ENCODE measurements around the gene ELL2. TPM values are rescaled to one million over a fixed set of nuclear protein-coding genes. Genes with fewer than 3 reads are reported as not detected.

ELL2 gene
- total RNA-seq, 1 experiment from 2014 or later, result 24.4 TPM

DNA sequence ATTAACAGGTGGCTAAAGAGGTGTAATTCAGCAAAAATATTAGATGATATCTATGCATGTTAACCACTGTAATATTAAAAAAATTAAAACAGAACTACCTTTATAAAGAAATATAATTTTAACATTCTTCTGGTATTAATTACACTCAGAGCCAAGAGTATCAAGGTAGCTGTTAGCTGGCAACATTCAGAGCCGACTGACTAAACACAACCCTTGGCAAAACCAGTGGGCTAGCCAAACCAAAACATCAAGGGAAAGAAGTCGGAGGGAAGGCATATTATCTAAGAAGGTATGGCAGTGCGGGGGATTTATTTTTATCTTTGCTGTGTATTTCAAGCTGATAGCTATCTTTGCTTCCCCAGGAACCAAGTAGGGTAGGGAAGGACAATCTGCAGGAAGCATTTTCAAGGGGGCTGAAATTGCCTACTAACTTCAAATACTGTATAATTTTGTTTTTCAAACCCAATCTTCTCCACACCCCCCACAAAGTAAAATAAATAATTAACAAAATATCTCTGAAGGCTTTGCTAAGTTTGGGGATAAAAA lies 24.0 kb downstream of the ELL2 start (continued):
- TF ChIP-seq, protein P1, sequence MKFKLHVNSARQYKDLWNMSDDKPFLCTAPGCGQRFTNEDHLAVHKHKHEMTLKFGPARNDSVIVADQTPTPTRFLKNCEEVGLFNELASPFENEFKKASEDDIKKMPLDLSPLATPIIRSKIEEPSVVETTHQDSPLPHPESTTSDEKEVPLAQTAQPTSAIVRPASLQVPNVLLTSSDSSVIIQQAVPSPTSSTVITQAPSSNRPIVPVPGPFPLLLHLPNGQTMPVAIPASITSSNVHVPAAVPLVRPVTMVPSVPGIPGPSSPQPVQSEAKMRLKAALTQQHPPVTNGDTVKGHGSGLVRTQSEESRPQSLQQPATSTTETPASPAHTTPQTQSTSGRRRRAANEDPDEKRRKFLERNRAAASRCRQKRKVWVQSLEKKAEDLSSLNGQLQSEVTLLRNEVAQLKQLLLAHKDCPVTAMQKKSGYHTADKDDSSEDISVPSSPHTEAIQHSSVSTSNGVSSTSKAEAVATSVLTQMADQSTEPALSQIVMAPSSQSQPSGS (CRISPR knock-in tag; IDR thresholded peaks at IDR 0.05; ENCODE audit: borderline replicate concordance, low read depth), result no peak
- TF ChIP-seq ZBTB43 (CRISPR knock-in tag; IDR thresholded peaks at IDR 0.05) (no peak), SP1 (CRISPR knock-in tag; conservative IDR thresholded peaks at IDR 0.05) (no peak), FOXK1 (CRISPR knock-in tag; IDR thresholded peaks at IDR 0.05) (no peak), NR1H2 (CRISPR knock-in tag; IDR thresholded peaks at IDR 0.05) (no peak), IRF1 (CRISPR knock-in tag; IDR thresholded peaks at IDR 0.05) (no peak), ESRRA (CRISPR knock-in tag; IDR thresholded peaks at IDR 0.05; ENCODE audit: borderline replicate concordance) (no peak), USF1 (CRISPR knock-in tag; IDR thresholded peaks at IDR 0.05) (no peak)
- TF ChIP-seq, protein P2, sequence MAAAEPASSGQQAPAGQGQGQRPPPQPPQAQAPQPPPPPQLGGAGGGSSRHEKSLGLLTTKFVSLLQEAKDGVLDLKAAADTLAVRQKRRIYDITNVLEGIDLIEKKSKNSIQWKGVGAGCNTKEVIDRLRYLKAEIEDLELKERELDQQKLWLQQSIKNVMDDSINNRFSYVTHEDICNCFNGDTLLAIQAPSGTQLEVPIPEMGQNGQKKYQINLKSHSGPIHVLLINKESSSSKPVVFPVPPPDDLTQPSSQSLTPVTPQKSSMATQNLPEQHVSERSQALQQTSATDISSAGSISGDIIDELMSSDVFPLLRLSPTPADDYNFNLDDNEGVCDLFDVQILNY (CRISPR knock-in tag; IDR thresholded peaks at IDR 0.05), result no peak

DNA sequence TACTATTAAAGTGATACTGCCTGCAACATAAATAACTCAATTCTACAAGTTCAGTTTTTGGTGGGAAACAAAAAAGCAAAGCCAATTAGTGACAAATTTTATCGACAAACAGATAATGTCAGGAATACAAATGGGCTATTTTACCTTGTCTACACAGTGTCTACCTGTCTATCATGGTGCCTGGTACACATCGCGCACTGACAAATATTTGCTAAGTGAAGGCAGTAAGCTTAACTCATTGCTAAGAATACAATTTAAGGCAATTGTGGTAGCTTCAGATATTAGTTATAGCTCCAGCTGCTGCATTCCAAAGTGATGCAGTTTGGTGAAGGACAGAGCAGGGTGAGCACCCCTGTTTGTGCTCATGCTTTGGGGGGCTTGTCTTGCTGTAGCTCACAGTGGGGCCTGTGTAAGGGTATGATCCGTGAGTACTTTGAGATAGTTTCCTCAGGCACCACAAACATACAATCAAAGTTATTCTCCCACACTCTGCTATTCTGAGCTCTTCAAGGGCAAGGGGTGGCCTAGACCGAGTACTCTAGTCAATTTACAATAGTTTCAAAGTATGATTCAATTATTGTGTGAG lies 24.7 kb downstream of the ELL2 start:
- ChIA-PET CTCF (no interaction called here), POLR2A (interaction anchor here (0.6 kb wide), 1 partner anchor 48 kb away, joined by 3 read pairs; no protein-coding TSS in a partner anchor)
- ATAC-seq (no peak), DNase-seq (ENCODE audit: low spot score) (no peak)
- H3K27ac Mint-ChIP-seq, result no peak overlapping the region
- H3K4me1 Mint-ChIP-seq, result peaks cover 33% of the 10 kb centered on the region
- H3K9me3 Mint-ChIP-seq, result peaks cover 6% of the 10 kb centered on the region; the same call in 1 of the 2 replicates
- no peaks in the 10 kb centered on the region for H3K27me3 Mint-ChIP-seq (ENCODE audit: low read depth)
- H3K36me3 Mint-ChIP-seq, result no peaks in the 10 kb centered on the region
- H3K4me3 Mint-ChIP-seq, result no peak overlapping the region
- TF ChIP-seq ZNF263 (CRISPR knock-in tag; IDR thresholded peaks at IDR 0.05; ENCODE audit: low read depth) (no peak), TCF7 (CRISPR knock-in tag; IDR thresholded peaks at IDR 0.05; ENCODE audit: low read depth) (no peak), ZBTB43 (CRISPR knock-in tag; IDR thresholded peaks at IDR 0.05) (no peak), CREM (CRISPR knock-in tag; IDR thresholded peaks at IDR 0.05) (no peak), CTCF (IDR thresholded peaks at IDR 0.05) (no peak), ZNF317 (CRISPR knock-in tag; IDR thresholded peaks at IDR 0.05; ENCODE audit: borderline replicate concordance, low read depth) (no peak), ESRRA (CRISPR knock-in tag; IDR thresholded peaks at IDR 0.05; ENCODE audit: borderline replicate concordance) (no peak), EMX1 (CRISPR knock-in tag; IDR thresholded peaks at IDR 0.05) (no peak), ELF4 (CRISPR knock-in tag; IDR thresholded peaks at IDR 0.05; ENCODE audit: low read depth) (no peak), RORB (CRISPR knock-in tag; IDR thresholded peaks at IDR 0.05) (no peak), HMGXB4 (CRISPR knock-in tag; IDR thresholded peaks at IDR 0.05) (no peak), TP53 (CRISPR knock-in tag; IDR thresholded peaks at IDR 0.05) (no peak), ZNF416 (CRISPR knock-in tag; IDR thresholded peaks at IDR 0.05) (no peak), E2F4 (CRISPR knock-in tag; IDR thresholded peaks at IDR 0.05; ENCODE audit: borderline replicate concordance, low read depth) (no peak), IRF1 (CRISPR knock-in tag; IDR thresholded peaks at IDR 0.05) (no peak), ETV6 (CRISPR knock-in tag; IDR thresholded peaks at IDR 0.05) (no peak), ZBTB21 (CRISPR knock-in tag; IDR thresholded peaks at IDR 0.05; ENCODE audit: borderline replicate concordance) (no peak)
